GM12891 (cell line): ENCODE measurements around the gene NFKBIA.
A peak's percentile ranks its signal among the peaks of the same experiment; 100 is the strongest.
"Not testable (repeated sequence)": the region's sequence is repeated elsewhere in the genome, so short reads cannot be mapped to it uniquely, and the experiment has no call there.

ENCODE experiments used
- DNase-seq: peaks from one replicate; pipeline ENCODE4 v3.0.0; 2011; ENCODE audit warnings: low spot score; ENCODE audit not compliant: insufficient read length
- FAIRE-seq: peaks from 2 replicates; lab custom pipeline; 2011; peaks lifted over from hg19 to GRCh38; lab: Jason Lieb, UNC
- PAX5 ChIP-seq: IDR thresholded peaks from 2 replicates; pipeline ENCODE4 v1.6.1; 2011; ENCODE audit warnings: low read length, moderate library complexity, mild to moderate bottlenecking; ENCODE audit not compliant: insufficient read depth, severe bottlenecking
- POLR2A ChIP-seq: IDR thresholded peaks from 2 replicates; pipeline ENCODE4 v1.6.1; 2011; ENCODE audit warnings: low read depth, low read length, control low read depth
- POLR2AphosphoS5 ChIP-seq: IDR thresholded peaks from 2 replicates; pipeline ENCODE4 v1.6.1; 2011; ENCODE audit warnings: low read depth, low read length, control low read depth
- POU2F2 ChIP-seq: IDR thresholded peaks from 2 replicates; pipeline ENCODE4 v1.6.1; 2011; ENCODE audit warnings: low read depth, mild to moderate bottlenecking, control low read depth, low read length, moderate library complexity
- SPI1 ChIP-seq: IDR thresholded peaks from 2 replicates; pipeline ENCODE4 v1.6.1; 2011; ENCODE audit warnings: low read depth, low read length, control low read depth
- TAF1 ChIP-seq: IDR thresholded peaks from 2 replicates; pipeline ENCODE4 v1.6.1; 2011; ENCODE audit warnings: low read depth, low read length, control low read depth

The NFKBIA gene

GRCh38 chr14:35361141-35361480 lies 43.4 kb downstream of the NFKBIA start:
- DNase-seq (no peak), FAIRE-seq (no peak)
- TF ChIP-seq POU2F2 (no peak), POLR2A (no peak), SPI1 (no peak), PAX5 (no peak), POLR2AphosphoS5 (no peak), TAF1 (no peak)

- not testable (repeated sequence) for FAIRE-seq, DNase-seq
Observed at GRCh38 chr14:35359655-35360054, 44.9 kb downstream of the NFKBIA start.

GRCh38 chr14:35355981-35356841 lies 48.3 kb downstream of the NFKBIA start:
- TF ChIP-seq TAF1 = no peak
- no peak for TF ChIP-seq PAX5
- no peak for TF ChIP-seq POU2F2
- no peak for TF ChIP-seq POLR2A
- TF ChIP-seq POLR2AphosphoS5 = no peak
- DNase-seq (no peak), FAIRE-seq (no peak)

- not testable (repeated sequence) for DNase-seq, FAIRE-seq
Observed at GRCh38 chr14:35355235-35355634, 49.3 kb downstream of the NFKBIA start.

- TF ChIP-seq POU2F2 (no peak), POLR2AphosphoS5 (no peak), PAX5 (no peak), POLR2A (no peak), SPI1 (no peak), TAF1 (no peak)
- no peak for FAIRE-seq
- no peak for DNase-seq
Observed at GRCh38 chr14:35353409-35354172, 51.0 kb downstream of the NFKBIA start.

- peak; percentile 90 for FAIRE-seq
Observed at GRCh38 chr14:35352274-35353233, 52.0 kb downstream of the NFKBIA start.

GRCh38 chr14:35351897-35352273 lies 52.7 kb downstream of the NFKBIA start:
- DNase-seq (no peak), FAIRE-seq (no peak)
- TF ChIP-seq PAX5 = no peak
- no peak for TF ChIP-seq TAF1
- TF ChIP-seq POU2F2 = no peak

More at GRCh38 chr14:35352274-35353233, 52.0 kb downstream of the NFKBIA start:
- no peak for TF ChIP-seq POU2F2
- TF ChIP-seq POLR2A = no peak
- no peak for DNase-seq
